ENCODE results near the gene SULF2.
A peak's percentile ranks its signal among the peaks of the same experiment; 100 is the strongest.

SULF2 gene

DNA sequence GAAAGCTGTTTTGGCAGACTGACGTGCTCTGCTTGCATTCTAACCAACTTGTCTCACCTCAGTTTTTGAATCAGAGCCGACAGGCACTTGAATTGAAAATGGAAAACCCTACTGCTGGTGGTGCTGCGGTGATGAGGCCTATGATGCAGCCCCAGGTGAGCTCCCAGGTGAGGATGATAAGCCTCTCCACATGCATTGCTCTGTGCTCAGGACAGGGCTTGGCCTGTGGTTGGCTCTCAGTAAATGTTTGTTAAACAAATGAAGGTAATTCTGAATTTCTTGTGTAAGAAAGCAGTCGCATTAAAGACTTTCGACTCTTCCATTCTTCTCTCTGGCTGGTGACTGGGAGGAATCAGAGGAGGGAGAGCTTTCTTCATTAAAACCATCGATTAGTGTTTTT lies 136.3 kb downstream of the SULF2 start:
- no peak for DNase-seq (ENCODE audit: low read depth, low spot score)

GRCh38 chr20:47647994-47648393 lies 137.3 kb downstream of the SULF2 start:
- no peak for DNase-seq (ENCODE audit: low read depth, low spot score)

GRCh38 chr20:47645632-47646031 lies 139.6 kb downstream of the SULF2 start:
- DNase-seq (ENCODE audit: low read depth, low spot score), result no peak

GRCh38 chr20:47642624-47643023 lies 142.7 kb downstream of the SULF2 start:
- DNase-seq (ENCODE audit: low read depth, low spot score), result no peak

GRCh38 chr20:47642118-47642517 lies 143.2 kb downstream of the SULF2 start:
- DNase-seq (ENCODE audit: low read depth, low spot score), result no peak

GRCh38 chr20:47638851-47639250 lies 146.4 kb downstream of the SULF2 start:
- DNase-seq (ENCODE audit: low read depth, low spot score), result no peak

DNA sequence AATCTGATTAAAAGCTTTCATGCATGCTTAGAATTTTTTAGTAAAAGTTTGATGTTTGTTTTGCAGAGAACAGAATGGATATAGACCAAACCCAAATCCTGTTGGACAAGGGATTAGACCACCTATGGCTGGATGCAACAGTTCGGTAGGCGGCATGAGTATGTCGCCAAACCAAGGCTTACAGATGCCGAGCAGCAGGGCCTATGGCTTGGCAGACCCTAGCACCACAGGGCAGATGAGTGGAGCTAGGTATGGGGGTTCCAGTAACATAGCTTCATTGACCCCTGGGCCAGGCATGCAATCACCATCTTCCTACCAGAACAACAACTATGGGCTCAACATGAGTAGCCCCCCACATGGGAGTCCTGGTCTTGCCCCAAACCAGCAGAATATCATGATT lies 150.0 kb downstream of the SULF2 start:
- no peak for DNase-seq (ENCODE audit: low read depth, low spot score)

- no peak for DNase-seq (ENCODE audit: low read depth, low spot score)
These were observed 154.2 kb downstream of the SULF2 start for GRCh38 chr20:47631078-47631477.

DNA sequence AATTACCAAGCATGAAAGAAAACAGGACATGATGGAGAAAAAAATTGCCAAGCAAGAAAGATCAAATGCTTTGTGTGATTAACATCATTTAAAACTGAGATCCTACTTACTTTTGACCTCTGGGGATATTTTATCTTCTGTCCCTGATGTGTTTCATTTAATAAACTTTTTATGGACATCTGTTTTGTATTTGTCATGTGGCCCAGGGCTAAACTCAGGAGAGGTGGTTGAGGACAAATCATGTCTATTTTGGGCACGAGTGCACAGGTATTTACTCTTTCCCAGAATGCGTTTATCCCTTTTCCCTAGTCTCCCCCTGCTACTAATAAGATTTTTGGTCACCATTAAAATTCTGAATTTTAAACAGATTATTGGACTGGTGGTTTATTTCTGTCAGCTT lies 155.4 kb downstream of the SULF2 start:
- no peak for DNase-seq (ENCODE audit: low read depth, low spot score)

DNA sequence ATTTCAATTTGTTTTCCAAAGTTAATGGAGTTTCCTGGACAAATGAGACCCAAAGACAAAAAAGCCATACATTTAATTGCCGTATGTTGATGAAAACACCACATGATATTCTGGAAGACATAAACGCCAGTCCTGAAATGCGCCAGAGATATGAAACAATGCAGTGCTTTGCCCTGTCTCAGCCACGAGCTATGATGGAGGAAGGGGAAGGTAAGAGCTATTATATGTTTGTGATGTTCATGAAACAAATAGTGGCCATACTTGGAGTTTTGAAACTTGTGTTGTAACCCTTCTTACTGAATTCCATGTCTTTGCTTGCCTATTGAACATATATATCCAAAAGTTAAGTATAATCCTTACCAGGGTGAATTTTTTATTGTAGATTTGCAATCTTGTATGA lies 157.7 kb downstream of the SULF2 start:
- DNase-seq (ENCODE audit: low read depth, low spot score), result no peak

DNA sequence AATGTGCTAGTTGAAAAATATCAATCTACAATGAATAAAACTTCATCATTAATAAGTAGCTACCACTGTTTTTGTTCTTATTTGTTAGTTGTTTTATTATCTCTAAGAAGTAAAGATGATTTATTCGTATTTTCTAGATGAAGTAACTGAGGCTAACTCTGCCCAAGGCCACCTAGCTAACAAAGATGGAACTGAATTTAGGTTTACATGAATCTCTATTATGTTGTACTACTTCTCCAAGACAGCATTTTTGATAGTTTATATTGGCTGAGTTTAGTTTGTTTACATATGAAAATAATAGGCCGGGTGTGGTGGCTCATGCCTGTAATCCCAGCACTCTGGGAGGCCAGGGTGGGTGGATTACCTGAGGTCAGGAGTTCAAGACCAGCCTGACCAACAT lies 162.1 kb downstream of the SULF2 start:
- DNase-seq (ENCODE audit: low read depth, low spot score), result no peak

GRCh38 chr20:47622118-47622665 lies 163.1 kb downstream of the SULF2 start:
- DNase-seq (ENCODE audit: low read depth, low spot score), result no peak

- peak; percentile 21 for DNase-seq (ENCODE audit: low read depth, low spot score)
These were observed 164.2 kb downstream of the SULF2 start for GRCh38 chr20:47620808-47621805.

DNA sequence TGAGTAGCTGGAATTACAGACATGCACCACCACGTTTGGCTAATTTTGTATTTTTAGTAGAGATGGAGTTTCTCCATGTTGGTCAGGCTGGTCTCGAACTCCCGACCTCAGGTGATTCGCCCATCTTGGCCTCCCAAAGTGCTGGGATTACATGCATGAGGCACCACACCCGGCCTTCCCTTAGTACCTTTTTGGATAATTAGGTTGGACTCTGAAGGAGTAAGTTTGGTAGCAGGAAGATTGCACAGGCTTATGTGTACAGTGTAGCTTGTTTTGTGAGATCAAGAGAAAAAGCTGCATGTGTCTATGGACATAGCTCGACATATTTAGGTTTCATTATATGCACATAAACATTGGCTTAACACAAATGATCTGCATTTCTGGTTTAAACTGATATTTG lies 166.8 kb downstream of the SULF2 start:
- DNase-seq (ENCODE audit: low read depth, low spot score), result no peak

GRCh38 chr20:47614703-47615309 lies 170.5 kb downstream of the SULF2 start:
- no peak for DNase-seq (ENCODE audit: low read depth, low spot score)

DNA sequence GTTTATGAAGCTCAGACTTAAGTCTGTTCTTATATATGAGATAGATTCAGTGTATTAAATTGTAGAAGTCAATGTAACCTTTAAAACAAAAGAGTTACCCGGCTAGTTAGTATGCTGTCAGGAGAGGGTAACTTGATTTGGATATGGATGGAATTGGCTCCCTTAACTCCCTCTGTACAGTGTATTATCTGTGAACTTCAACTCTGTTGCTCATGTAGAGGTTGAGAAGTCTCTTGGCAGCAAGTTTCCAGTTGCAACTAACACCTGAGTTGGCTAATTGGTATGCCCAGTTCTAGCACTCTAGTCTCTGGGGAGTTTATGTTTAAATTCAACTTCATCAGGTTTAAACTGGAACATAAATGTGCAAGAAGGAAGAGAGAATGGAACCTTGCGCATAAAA lies 172.6 kb downstream of the SULF2 start:
- no peak for DNase-seq (ENCODE audit: low read depth, low spot score)

DNA sequence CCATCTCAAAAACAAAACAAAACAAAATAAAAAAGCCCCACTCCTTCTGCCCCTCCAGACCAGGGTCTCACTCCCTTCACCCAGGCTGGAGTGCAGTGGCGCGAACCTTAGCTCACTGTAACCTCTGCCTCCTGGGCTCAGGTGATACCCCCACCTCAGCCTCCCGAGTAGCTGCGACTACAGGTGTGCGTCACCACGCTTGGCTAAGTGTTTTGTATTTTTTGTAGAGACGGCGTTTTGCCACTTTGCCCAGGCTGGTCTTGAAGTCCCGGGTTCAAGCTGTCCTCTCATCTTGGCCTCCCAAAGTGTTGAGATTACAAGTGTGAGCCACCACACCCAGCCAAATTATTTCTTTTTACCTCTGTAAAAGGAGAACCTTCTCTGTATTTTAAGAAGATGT lies 173.5 kb downstream of the SULF2 start:
- DNase-seq (ENCODE audit: low read depth, low spot score), result no peak

DNA sequence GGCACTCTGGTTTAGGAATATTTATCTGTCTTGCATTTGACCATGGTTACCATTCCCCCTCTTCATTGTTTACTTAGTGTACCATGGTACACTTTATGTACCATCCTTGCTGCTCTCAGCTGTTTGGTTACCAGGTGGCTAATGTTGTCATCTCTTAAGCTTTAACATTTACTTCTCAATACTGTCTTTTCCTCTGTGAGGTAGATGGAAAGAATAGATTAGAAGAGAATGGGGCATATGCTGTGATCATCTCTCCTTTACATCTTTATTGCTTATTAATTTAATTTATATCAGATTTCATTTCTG lies 174.4 kb downstream of the SULF2 start:
- DNase-seq (ENCODE audit: low read depth, low spot score), result no peak

DNA sequence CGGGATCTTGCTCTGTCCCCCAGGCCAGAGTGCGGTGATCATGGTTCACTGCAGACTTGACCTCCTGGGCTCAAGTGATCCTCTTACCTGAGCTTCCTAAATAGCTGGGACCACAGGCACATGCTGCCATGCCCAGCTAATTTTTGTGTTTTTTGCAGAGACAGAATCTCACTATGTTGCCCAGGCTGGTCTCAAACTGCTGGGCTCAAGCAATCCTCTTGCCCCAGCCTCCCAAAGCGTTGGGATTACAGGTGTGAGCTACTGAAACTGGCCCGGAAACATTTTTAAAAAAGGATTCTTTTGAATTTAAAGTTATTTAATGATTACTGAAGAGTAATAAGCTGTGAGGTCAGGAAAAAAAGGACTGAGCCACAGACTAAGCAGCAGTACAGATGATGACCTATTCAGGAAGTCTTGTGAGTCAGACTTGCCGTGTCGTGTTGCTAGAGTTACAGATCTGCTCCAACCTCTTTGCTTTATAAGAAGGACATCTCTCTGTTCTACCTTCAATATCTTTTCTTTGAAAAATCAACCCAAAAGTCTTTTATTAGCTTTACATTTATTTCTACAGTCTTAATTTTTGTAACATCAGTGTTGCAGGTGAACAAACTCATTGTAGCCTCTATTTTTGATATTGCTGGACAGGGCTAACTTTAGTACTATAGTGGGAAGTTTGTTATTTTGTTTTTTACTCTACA lies 174.9 kb downstream of the SULF2 start:
- DNase-seq (ENCODE audit: low read depth, low spot score), result peak; percentile 52

- no peak for DNase-seq (ENCODE audit: low read depth, low spot score)
These were observed 176.3 kb downstream of the SULF2 start for GRCh38 chr20:47609001-47609400.
